ENCODE data around the gene TMEM220.

The TMEM220 gene

DNA sequence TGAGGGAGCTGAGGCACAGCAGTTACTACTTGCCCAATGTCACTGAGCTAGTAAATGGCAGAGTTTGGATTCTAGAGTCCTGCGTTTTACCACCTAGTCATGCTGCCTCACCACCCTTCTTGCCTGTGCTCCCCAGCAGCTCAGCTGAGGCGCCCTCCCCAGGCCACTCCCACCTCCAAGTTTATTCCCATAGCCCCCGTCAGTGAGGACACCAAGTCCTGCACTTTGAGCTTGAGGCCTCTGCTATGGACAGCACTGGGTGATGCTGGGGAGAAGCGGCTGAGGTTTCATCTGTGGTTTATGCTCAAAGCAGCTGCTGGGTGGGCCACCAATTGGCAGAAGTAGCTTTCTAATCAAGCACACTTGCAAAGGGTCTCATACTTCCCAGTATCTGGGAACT lies 37.4 kb upstream of the TMEM220 start:
- no peak overlapping the region for H3K4me3 ChIP-seq (ENCODE audit: low read depth, low read length)
- in situ Hi-C loops (cut with HindIII; ENCODE audit: low sequenced_read_pairs) = no loop called here
- TF ChIP-seq, protein P1, sequence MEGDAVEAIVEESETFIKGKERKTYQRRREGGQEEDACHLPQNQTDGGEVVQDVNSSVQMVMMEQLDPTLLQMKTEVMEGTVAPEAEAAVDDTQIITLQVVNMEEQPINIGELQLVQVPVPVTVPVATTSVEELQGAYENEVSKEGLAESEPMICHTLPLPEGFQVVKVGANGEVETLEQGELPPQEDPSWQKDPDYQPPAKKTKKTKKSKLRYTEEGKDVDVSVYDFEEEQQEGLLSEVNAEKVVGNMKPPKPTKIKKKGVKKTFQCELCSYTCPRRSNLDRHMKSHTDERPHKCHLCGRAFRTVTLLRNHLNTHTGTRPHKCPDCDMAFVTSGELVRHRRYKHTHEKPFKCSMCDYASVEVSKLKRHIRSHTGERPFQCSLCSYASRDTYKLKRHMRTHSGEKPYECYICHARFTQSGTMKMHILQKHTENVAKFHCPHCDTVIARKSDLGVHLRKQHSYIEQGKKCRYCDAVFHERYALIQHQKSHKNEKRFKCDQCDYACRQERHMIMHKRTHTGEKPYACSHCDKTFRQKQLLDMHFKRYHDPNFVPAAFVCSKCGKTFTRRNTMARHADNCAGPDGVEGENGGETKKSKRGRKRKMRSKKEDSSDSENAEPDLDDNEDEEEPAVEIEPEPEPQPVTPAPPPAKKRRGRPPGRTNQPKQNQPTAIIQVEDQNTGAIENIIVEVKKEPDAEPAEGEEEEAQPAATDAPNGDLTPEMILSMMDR (IDR thresholded peaks at IDR 0.05; ENCODE audit: low read depth, low read length) = no peak
- DNase-seq (ENCODE audit: low read depth, low spot score) = no peak

DNA sequence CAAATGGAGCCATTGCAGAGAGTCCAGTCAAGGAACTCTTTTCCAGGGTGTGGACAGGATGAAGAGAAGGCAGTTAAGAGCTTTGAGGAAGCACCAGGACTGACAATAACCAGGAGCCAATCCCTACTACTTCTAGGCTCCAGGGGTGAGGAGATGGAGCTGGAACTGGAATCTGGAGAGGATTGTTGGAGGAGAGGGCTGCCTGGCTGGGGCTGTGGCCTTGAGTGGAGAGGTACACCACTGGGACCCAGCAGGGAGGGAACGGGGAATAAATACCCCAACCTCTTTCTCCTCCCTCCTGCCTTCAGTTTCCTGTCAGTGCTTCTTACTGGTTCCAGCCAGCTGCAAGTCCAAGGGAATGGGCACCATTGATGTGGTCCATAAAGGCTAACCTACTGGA lies 32.2 kb upstream of the TMEM220 start:
- in situ Hi-C loops (cut with HindIII; ENCODE audit: low sequenced_read_pairs) = no loop called here
- DNase-seq (ENCODE audit: low read depth, low spot score) = no peak
- no peak overlapping the region for H3K4me3 ChIP-seq (ENCODE audit: low read depth, low read length)
- TF ChIP-seq, protein P1 (IDR thresholded peaks at IDR 0.05; ENCODE audit: low read depth, low read length) = no peak

DNA sequence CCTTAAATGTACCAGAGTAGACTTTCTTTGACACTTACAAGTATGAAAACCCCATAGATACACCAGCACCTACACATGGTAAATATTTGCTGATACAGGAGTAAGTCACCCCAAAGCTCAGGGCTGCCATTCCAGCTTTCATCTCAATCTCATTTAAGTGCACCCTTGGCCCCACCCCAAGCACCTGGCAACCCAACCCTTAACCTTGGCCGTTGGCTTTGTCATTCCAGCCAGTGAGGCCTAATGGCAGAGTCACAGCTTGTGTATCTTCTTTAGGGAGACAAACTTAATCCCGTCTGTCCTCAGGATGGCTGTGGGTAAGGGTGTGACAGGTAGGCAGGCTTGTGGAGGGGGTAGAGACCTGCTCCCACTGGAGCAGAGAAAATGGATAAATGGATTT lies 31.5 kb upstream of the TMEM220 start:
- in situ Hi-C loops (cut with HindIII; ENCODE audit: low sequenced_read_pairs) = no loop called here
- DNase-seq (ENCODE audit: low read depth, low spot score) = no peak
- no peak overlapping the region for H3K4me3 ChIP-seq (ENCODE audit: low read depth, low read length)
- TF ChIP-seq, protein P1 (IDR thresholded peaks at IDR 0.05; ENCODE audit: low read depth, low read length) = no peak

DNA sequence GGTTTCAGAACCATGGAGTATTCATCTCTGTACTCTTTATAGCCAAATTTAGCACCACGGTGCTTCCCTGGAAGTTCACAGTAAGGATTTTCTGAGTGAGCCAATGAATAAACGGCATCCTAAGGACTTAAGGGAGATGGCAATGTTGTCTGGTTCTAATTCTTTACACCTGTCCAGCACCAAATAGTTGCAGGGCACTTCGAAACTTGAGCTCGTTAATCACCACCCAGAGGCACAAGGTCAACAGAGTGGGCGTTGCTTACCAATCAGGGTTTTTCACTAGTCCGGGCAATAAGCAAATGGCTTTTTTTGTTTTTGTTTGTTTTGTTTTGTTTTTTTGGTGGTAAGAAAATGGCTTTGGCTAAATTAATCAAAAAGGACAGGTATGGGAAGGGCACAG lies 28.2 kb upstream of the TMEM220 start:
- no peak for DNase-seq (ENCODE audit: low read depth, low spot score)
- in situ Hi-C loops (cut with HindIII; ENCODE audit: low sequenced_read_pairs) = no loop called here
- TF ChIP-seq, protein P1 (IDR thresholded peaks at IDR 0.05; ENCODE audit: low read depth, low read length) = no peak
- H3K4me3 ChIP-seq (ENCODE audit: low read depth, low read length) = no peak overlapping the region

DNA sequence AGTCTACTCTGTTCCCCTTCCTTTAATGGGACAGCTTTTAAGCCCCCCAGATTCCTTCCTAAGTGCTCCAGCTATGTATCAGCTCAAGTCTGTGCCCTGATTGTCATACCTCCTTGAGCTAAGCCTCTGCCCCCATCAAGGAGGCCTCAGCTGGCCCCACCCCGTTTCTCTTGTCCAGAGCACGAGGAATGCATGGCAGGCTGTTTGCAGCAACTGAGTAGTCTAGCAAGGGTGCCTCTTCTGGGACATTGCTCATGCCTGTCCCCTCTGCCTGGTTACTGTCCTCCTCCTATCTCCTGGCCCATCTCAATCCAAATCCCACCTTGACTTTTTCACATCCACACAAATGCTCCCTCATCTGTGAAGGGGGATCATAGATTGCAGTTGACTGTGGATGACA lies 27.8 kb upstream of the TMEM220 start:
- DNase-seq (ENCODE audit: low read depth, low spot score) = no peak
- TF ChIP-seq, protein P1 (IDR thresholded peaks at IDR 0.05; ENCODE audit: low read depth, low read length) = no peak
- in situ Hi-C loops (cut with HindIII; ENCODE audit: low sequenced_read_pairs) = no loop called here
- H3K4me3 ChIP-seq (ENCODE audit: low read depth, low read length) = no peak overlapping the region

DNA sequence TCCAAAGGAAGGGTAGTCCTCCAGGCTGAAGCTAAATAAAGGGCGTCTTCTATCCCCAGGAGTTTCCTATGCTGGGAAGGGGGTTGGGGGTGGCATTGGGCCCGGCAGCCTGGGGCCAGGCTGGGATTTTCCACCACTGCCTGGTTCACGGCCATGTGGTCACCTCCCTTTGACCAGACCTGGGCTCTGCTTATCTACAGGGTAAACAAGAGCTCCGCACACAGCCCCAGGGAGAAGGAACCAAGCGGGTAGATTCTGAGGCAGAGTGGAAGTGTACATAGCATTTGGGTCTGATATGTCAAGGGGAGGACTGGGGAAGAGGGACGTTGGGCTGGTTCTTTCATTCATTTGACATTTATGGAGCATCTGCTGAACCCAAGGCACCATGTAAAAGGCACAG lies 27.2 kb upstream of the TMEM220 start:
- in situ Hi-C loops (cut with HindIII; ENCODE audit: low sequenced_read_pairs) = no loop called here
- H3K4me3 ChIP-seq (ENCODE audit: low read depth, low read length) = no peak overlapping the region
- no peak for DNase-seq (ENCODE audit: low read depth, low spot score)
- TF ChIP-seq, protein P1 (IDR thresholded peaks at IDR 0.05; ENCODE audit: low read depth, low read length) = no peak

DNA sequence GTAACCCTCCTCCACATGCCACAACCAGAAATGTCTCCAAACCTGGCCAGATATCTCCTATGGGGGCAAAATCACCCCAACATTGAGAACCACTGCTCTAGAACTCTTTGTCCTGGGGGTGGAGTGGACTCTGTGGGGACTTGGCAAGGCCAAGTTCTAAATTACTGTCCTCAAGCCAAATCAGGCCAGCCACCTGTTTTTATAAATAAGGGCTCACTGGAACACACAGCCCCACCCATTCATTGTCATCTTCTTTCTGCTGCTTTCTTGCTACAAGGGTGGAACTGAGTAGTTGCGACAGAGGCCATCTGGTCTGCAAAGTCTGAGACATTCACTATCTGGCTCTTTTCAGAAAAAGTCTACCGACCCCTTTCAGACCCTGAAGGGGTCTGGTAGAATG lies 26.8 kb upstream of the TMEM220 start:
- in situ Hi-C loops (cut with HindIII; ENCODE audit: low sequenced_read_pairs) = no loop called here
- no peak for DNase-seq (ENCODE audit: low read depth, low spot score)
- TF ChIP-seq, protein P1 (IDR thresholded peaks at IDR 0.05; ENCODE audit: low read depth, low read length) = no peak
- H3K4me3 ChIP-seq (ENCODE audit: low read depth, low read length) = no peak overlapping the region

Measured in astrocyte of the spinal cord (primary cell).